Spleen (tissue), 11 donors: ENCODE results near the gene HHAT. TPM values are rescaled to one million over a fixed set of nuclear protein-coding genes. Genes with fewer than 3 reads are reported as not detected.

Experiments
- DNase-seq: peaks from one replicate; pipeline ENCODE4 v3.0.0-alpha.2; 2020
- H3K27ac ChIP-seq, 8 donors: fragments of 200-600 bp; sonication (generic) in 7 of 8; 1 replicate in 4 of 8; 2 replicates in 4 of 8; pipeline versions ENCODE4 v1.5.0 to v1.8.0; 2016 to 2021; ENCODE audit warnings: inconsistent platforms in 4 of 8, mild to moderate bottlenecking in 4 of 8, moderate library complexity in 1 of 8
- H3K27me3 ChIP-seq, 7 donors: fragments of 200-600 bp; sonication (generic) in 6 of 7; replicated peaks in 1 of 7; 1 replicate in 4 of 7; 2 replicates in 3 of 7; pipeline versions ENCODE4 v1.5.0 to v1.8.0; 2016 to 2021; ENCODE audit warnings: inconsistent platforms in 3 of 7, mild to moderate bottlenecking in 1 of 7
- H3K36me3 ChIP-seq, 6 donors: fragments of 200-600 bp; sonication (generic) in 5 of 6; 1 replicate in 4 of 6; 2 replicates in 2 of 6; pipeline versions ENCODE4 v1.5.0 to v1.8.0; 2016 to 2021; ENCODE audit warnings: inconsistent platforms in 2 of 6
- H3K4me1 ChIP-seq, 6 donors: fragments of 200-600 bp; sonication (generic) in 5 of 6; 1 replicate in 3 of 6; 2 replicates in 3 of 6; pipeline versions ENCODE4 v1.5.0 to v1.8.0; 2016 to 2021; ENCODE audit warnings: inconsistent platforms in 3 of 6
- H3K4me3 ChIP-seq, 8 donors: fragments of 200-600 bp; sonication (generic) in 7 of 8; 1 replicate in 4 of 8; 2 replicates in 4 of 8; pipeline versions ENCODE4 v1.5.0 to v1.8.0; 2016 to 2021; ENCODE audit warnings: inconsistent platforms in 4 of 8, mild to moderate bottlenecking in 4 of 8, moderate library complexity in 2 of 8
- H3K9me3 ChIP-seq, 8 donors: fragments of 200-600 bp; sonication (generic) in 7 of 8; 1 replicate in 4 of 8; 2 replicates in 4 of 8; pipeline versions ENCODE4 v1.5.0 to v1.8.0; 2016 to 2021; ENCODE audit warnings: inconsistent platforms in 4 of 8
- CTCF ChIP-seq, 11 experiments: fragments of 200-600 bp in 7 of 11; fragments of 450-650 bp in 4 of 11; sonication (generic) in 4 of 11; IDR thresholded peaks in 8 of 11; conservative IDR thresholded peaks in 3 of 11; 1 replicate in 7 of 11; 2 replicates in 4 of 11; pipeline versions ENCODE4 v1.4.0 to v1.8.0; 2016 to 2021; ENCODE audit warnings: antibody characterized with exemption in 11 of 11, inconsistent platforms in 4 of 11, mild to moderate bottlenecking in 1 of 11
- POLR2A ChIP-seq, 3 donors: fragments of 450-650 bp; IDR thresholded peaks; one replicate each; pipeline ENCODE4 v1.5.1; 2017; ENCODE audit warnings: antibody characterized with exemption in 3 of 3, mild to moderate bottlenecking in 1 of 3
- POLR2AphosphoS5 ChIP-seq, 3 donors: sonication (generic); formaldehyde crosslinking; IDR thresholded peaks; one replicate each; pipeline ENCODE4 v1.5.1; 2017; ENCODE audit warnings: antibody characterized with exemption in 3 of 3
- WGBS, 5 donors: extraction: QIAGEN DNeasy Blood & Tissue Kit in 3 of 5; methylation state at CpG; one replicate each; pipeline versions ENCODE4 v1.1.5 to v1.1.7; 2013 to 2018; 5-methylcytosine and 5-hydroxymethylcytosine counted together
- intact Hi-C: fragments of 100-400 bp; cut with DNase I; formaldehyde crosslinking; loops from one replicate; pipeline ENCODE4 v1.15.0; 2023; ENCODE audit warnings: low total_unique reads
- polyA plus RNA-seq, 3 donors: library from polyadenylated mRNA; stranded (reverse); fragments of 200-250 nt; gene quantifications; one replicate each; pipeline ENCODE4 v1.2.1, GENCODE V29; 2013
- total RNA-seq, 7 donors: library from RNA; depleted of rRNA in 3 of 7; stranded (reverse); fragments of >200 nt in 3 of 7; fragmentation: NEBNext Ultra II Directional in 4 of 7; extraction: Animal tissue kit (Norgen Biotek cat#: 25700) in 4 of 7; gene quantifications; one replicate each; pipeline versions ENCODE4 v1.1.0 to v1.2.1, GENCODE V29; 2016 to 2021
- donor health status: healthy with polysubstance abuse.
- donor health status: DM: no; HTN: no; CAD: no; lungs with moderate emphysema.
- donor health status: DM: no; HTN: no; CAD: no.
- donor health status: Bipolar disorder and iron deficiency.
- donor health status: healthy.
- donor health status: DM: no; HTN: no; CAD: no.
- donor health status: DM: yes; HTN: yes; CAD: no.

HHAT gene
- total and polyA plus RNA-seq, 10 donors = 1.3 to 8.8 (median 4.7) TPM

- no peaks in the 10 kb centered on the region for H3K27me3 ChIP-seq
- no peak for TF ChIP-seq POLR2AphosphoS5 (IDR thresholded peaks at IDR 0.05)
- TF ChIP-seq POLR2A (IDR thresholded peaks at IDR 0.05) = no peak
- no peak for TF ChIP-seq CTCF (IDR thresholded peaks at IDR 0.05 in 8 of 11, conservative IDR thresholded peaks at IDR 0.05 in 3 of 11)
- DNase-seq = no peak
- peaks cover 0 to 11% (median 0%) of the 10 kb centered on the region in 8 donors for H3K9me3 ChIP-seq
- intact Hi-C loops = no loop called here
- H3K36me3 ChIP-seq = no peaks in the 10 kb centered on the region
- no peak overlapping the region for H3K4me3 ChIP-seq
- WGBS, 5 donors = 61 to 73% (median 69%) methylated on average over 3 of the region's 3 CpGs
- H3K27ac ChIP-seq = no peak overlapping the region
- H3K4me1 ChIP-seq = no peaks in the 10 kb centered on the region
These were observed 278.7 kb downstream of the HHAT start for GRCh38 chr1:210607361-210607760.

GRCh38 chr1:210608767-210609166 is 280.1 kb downstream of the HHAT start:
- peaks cover 0 to 11% (median 0%) of the 10 kb centered on the region in 8 donors for H3K9me3 ChIP-seq
- TF ChIP-seq CTCF (IDR thresholded peaks at IDR 0.05 in 8 of 11, conservative IDR thresholded peaks at IDR 0.05 in 3 of 11) = no peak
- no peak for TF ChIP-seq POLR2A (IDR thresholded peaks at IDR 0.05)
- no peak for TF ChIP-seq POLR2AphosphoS5 (IDR thresholded peaks at IDR 0.05)
- no peaks in the 10 kb centered on the region for H3K36me3 ChIP-seq
- H3K27me3 ChIP-seq = no peaks in the 10 kb centered on the region
- H3K4me1 ChIP-seq = no peaks in the 10 kb centered on the region
- intact Hi-C loops = no loop called here
- H3K27ac ChIP-seq = no peak overlapping the region
- DNase-seq = no peak
- no peak overlapping the region for H3K4me3 ChIP-seq
- WGBS, 5 donors = 63 to 74% (median 69%) methylated on average over 5 of the region's 5 CpGs

GRCh38 chr1:210616356-210616755 is 287.7 kb downstream of the HHAT start:
- H3K9me3 ChIP-seq = no peaks in the 10 kb centered on the region
- H3K27ac ChIP-seq = no peak overlapping the region
- intact Hi-C loops = no loop called here
- no peak overlapping the region for H3K4me3 ChIP-seq
- H3K4me1 ChIP-seq = no peaks in the 10 kb centered on the region
- H3K36me3 ChIP-seq = no peaks in the 10 kb centered on the region
- no peak for DNase-seq
- TF ChIP-seq CTCF (IDR thresholded peaks at IDR 0.05 in 8 of 11, conservative IDR thresholded peaks at IDR 0.05 in 3 of 11) (no peak), POLR2A (IDR thresholded peaks at IDR 0.05) (no peak), POLR2AphosphoS5 (IDR thresholded peaks at IDR 0.05) (no peak)
- 88 to 92% (median 92%) methylated on average over 4 of the region's 4 CpGs for WGBS, 5 donors
- no peaks in the 10 kb centered on the region for H3K27me3 ChIP-seq

GRCh38 chr1:210617293-210617692 is 288.6 kb downstream of the HHAT start:
- Histone ChIP-seq H3K27ac (no peak overlapping the region), H3K4me3 (no peak overlapping the region), H3K9me3 (no peaks in the 10 kb centered on the region), H3K36me3 (no peaks in the 10 kb centered on the region), H3K4me1 (no peaks in the 10 kb centered on the region), H3K27me3 (no peaks in the 10 kb centered on the region)
- no peak for TF ChIP-seq CTCF (IDR thresholded peaks at IDR 0.05 in 8 of 11, conservative IDR thresholded peaks at IDR 0.05 in 3 of 11)
- no peak for TF ChIP-seq POLR2A (IDR thresholded peaks at IDR 0.05)
- TF ChIP-seq POLR2AphosphoS5 (IDR thresholded peaks at IDR 0.05) = no peak
- intact Hi-C loops = no loop called here
- DNase-seq = no peak
- 48 to 89% (median 71%) methylated on average over 1 of the region's 1 CpG for WGBS, 5 donors
